Measurements from ENCODE around the gene AIRE. TPM values are rescaled to one million over a fixed set of nuclear protein-coding genes. Genes with fewer than 3 reads are reported as not detected.

The AIRE gene
- total and polyA plus RNA-seq, 8 donors, result 0.18 to 0.87 TPM; not detected in 6

DNA sequence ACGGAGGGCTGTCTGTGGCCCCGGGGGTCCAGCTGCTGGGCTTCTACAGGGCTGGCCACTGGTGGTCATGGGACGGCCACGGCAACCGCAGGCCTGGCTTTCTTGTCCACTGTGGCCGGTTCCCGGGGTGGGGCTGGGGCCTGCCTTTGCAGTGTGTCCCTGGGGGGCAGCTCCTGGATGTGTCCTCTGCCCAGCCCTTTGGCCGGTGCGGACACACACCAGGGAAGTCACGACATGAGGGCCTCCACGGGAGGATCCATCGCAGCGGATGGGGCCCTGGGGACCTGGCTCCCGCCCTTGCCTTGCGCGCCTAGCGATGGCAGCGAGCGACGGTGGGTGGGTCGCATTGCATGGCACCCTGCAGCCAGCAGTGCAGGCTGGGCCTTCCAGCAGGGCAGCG lies 32.2 kb downstream of the AIRE start:
- intact Hi-C loops (cut with DNase I; ENCODE audit: low total_unique reads), result no loop called here
- TF ChIP-seq, protein P1, sequence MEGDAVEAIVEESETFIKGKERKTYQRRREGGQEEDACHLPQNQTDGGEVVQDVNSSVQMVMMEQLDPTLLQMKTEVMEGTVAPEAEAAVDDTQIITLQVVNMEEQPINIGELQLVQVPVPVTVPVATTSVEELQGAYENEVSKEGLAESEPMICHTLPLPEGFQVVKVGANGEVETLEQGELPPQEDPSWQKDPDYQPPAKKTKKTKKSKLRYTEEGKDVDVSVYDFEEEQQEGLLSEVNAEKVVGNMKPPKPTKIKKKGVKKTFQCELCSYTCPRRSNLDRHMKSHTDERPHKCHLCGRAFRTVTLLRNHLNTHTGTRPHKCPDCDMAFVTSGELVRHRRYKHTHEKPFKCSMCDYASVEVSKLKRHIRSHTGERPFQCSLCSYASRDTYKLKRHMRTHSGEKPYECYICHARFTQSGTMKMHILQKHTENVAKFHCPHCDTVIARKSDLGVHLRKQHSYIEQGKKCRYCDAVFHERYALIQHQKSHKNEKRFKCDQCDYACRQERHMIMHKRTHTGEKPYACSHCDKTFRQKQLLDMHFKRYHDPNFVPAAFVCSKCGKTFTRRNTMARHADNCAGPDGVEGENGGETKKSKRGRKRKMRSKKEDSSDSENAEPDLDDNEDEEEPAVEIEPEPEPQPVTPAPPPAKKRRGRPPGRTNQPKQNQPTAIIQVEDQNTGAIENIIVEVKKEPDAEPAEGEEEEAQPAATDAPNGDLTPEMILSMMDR (IDR thresholded peaks at IDR 0.05), result no peak
- no peak for TF ChIP-seq POLR2A (IDR thresholded peaks at IDR 0.05)
- TF ChIP-seq POLR2AphosphoS5 (IDR thresholded peaks at IDR 0.05), result no peak
- no peak for TF ChIP-seq EP300 (IDR thresholded peaks at IDR 0.05)
- WGBS, 5 donors, result 91 to 96% (median 96%) methylated on average over 9 to 22 of the region's 22 CpGs
- Histone ChIP-seq H3K27ac (no peak overlapping the region), H3K9me3 (no peaks in the 10 kb centered on the region), H3K36me3 (peaks cover 61 to 100% (median 100%) of the 10 kb centered on the region in 4 donors), H3K27me3 (no peaks in the 10 kb centered on the region), H3K4me1 (no peaks in the 10 kb centered on the region), H3K4me3 (no peak overlapping the region)
- no peak for DNase-seq

DNA sequence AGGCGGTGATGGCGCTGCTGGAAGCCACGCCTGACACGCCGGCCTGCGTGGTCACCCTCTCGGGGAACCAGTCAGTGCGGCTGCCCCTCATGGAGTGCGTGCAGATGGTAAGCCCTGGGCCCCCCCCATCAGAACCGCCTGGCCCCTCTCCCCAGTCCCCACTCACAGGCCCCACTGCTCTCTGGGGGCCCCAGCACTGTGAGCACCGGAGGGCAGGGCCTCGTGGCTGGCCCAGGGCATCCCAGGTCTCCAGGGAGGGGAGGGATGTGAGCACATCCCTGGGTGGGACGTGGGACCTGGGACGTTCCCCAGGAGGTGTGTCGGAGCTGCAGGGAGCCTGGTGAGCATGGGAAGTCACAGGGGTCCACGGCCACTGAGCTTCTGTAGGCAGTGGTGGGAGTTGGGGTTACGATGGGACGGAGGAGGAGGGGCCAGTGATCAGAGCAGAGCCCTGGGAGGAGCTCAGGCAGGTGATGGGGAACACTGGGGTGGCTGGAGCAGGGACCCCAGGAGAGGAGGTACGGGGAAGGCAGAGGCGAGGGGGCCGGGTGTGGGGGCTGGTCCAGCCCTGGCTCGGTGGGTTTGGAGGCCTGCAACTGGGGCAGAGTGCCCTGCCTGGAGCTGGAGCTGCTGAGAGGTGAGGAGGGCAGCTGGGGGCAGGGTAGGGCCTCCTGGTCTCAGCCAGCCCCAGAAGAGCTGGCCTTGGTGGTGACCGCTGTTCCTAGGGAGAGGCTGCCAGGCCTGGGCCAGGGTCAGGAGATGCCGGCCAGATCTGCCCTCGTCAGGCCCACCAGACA lies 33.0 kb downstream of the AIRE start:
- 92 to 96% (median 95%) methylated on average over 16 to 25 of the region's 25 CpGs for WGBS, 5 donors
- peaks cover 60 to 100% (median 100%) of the 10 kb centered on the region in 4 donors for H3K36me3 ChIP-seq

DNA sequence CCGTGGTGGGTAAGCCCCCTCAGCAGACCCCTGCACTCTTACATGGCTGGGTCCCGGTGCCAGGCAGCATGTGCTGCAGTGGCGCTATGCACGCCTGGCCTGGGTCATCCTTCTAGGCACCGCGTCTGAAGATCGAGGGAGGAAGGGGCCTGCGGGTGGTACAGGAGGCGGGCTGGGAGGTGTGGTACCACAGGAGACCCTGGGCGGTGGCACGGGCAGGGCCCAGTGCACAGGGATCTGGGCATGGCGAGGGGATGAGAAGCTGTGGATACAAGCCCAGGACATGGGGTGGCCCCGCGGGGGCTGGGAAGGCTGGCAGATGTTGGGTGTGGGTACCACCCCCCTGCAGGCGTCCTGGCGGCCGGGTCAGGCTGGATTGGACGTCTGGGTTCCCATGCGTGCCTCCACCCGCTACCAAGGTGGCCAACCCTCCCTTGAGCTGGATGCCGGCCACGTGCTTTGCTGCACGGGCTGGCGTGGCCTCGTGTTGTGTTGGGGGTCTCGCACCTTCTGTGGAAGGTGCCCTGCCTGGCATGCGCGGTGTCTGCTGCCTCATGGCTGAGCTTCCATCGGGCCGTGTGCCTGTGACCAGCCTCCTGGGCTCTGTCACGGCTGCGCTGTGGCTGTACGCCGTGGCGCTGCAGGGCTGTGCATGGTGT lies 33.9 kb downstream of the AIRE start:
- peaks cover 60 to 100% (median 100%) of the 10 kb centered on the region in 4 donors for H3K36me3 ChIP-seq

More for the DNA sequence above, 33.0 kb downstream of the AIRE start:
- TF ChIP-seq, protein P1 (IDR thresholded peaks at IDR 0.05), result no peak
- TF ChIP-seq POLR2AphosphoS5 (IDR thresholded peaks at IDR 0.05) (no peak), POLR2A (IDR thresholded peaks at IDR 0.05) (no peak), EP300 (IDR thresholded peaks at IDR 0.05) (no peak)
- H3K27me3 ChIP-seq, result no peaks in the 10 kb centered on the region
- no peak for DNase-seq
- no peak overlapping the region for H3K27ac ChIP-seq
- H3K4me3 ChIP-seq, result no peak overlapping the region
- no peaks in the 10 kb centered on the region for H3K4me1 ChIP-seq
- intact Hi-C loops (cut with DNase I; ENCODE audit: low total_unique reads), result no loop called here
- H3K9me3 ChIP-seq, result no peaks in the 10 kb centered on the region

DNA sequence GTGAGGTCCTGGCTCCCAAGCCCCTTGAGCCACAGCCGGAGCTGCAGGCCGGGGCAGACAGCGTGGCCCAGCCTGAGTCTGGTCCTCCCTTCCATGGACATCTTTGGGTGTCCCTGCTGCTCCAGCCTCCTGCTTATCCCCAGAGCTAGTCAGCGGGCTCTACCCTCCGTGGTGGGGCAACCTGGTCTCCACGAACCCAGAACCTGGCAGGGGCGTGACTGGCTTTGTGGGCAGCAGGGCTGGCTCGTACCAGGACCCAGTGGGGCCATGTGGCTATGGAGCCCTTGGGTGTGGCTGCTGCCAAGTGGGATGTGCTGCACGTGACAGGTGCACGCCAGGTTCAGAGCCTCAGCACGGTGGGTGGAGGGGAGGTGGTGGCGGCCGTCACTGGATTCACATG lies 35.2 kb downstream of the AIRE start:
- no peaks in the 10 kb centered on the region for H3K9me3 ChIP-seq
- H3K4me1 ChIP-seq, result no peaks in the 10 kb centered on the region
- TF ChIP-seq POLR2A (IDR thresholded peaks at IDR 0.05) (no peak), EP300 (IDR thresholded peaks at IDR 0.05) (no peak), POLR2AphosphoS5 (IDR thresholded peaks at IDR 0.05) (no peak)
- TF ChIP-seq, protein P1 (IDR thresholded peaks at IDR 0.05), result no peak
- H3K36me3 ChIP-seq, result peaks cover 63 to 100% (median 100%) of the 10 kb centered on the region in 4 donors
- 91 to 95% (median 91%) methylated on average over 13 of the region's 13 CpGs for WGBS, 5 donors
- no peak for DNase-seq
- intact Hi-C loops (cut with DNase I; ENCODE audit: low total_unique reads), result no loop called here
- no peaks in the 10 kb centered on the region for H3K27me3 ChIP-seq
- H3K4me3 ChIP-seq, result no peak overlapping the region
- H3K27ac ChIP-seq, result no peak overlapping the region

More for the DNA sequence above, 33.9 kb downstream of the AIRE start:
- DNase-seq, result no peak
- H3K4me3 ChIP-seq, result no peak overlapping the region
- intact Hi-C loops (cut with DNase I; ENCODE audit: low total_unique reads), result no loop called here
- TF ChIP-seq POLR2AphosphoS5 (IDR thresholded peaks at IDR 0.05), result no peak
- no peak for TF ChIP-seq EP300 (IDR thresholded peaks at IDR 0.05)
- TF ChIP-seq, protein P1 (IDR thresholded peaks at IDR 0.05), result no peak
- TF ChIP-seq POLR2A (IDR thresholded peaks at IDR 0.05), result no peak
- H3K27ac ChIP-seq, result no peak overlapping the region
- no peaks in the 10 kb centered on the region for H3K27me3 ChIP-seq
- WGBS, 5 donors, result 92 to 93% (median 93%) methylated on average over 30 to 35 of the region's 35 CpGs
- no peaks in the 10 kb centered on the region for H3K9me3 ChIP-seq
- no peaks in the 10 kb centered on the region for H3K4me1 ChIP-seq
